SK-N-SH treated with all-trans-retinoic acid at 6 μM for 48 hours (cell line): Measurements from ENCODE around the gene CAMTA2.

Experiments
- ATAC-seq: fragments of 200-7000 bp; cut with Tn5 transposase; 3 replicates; pipeline ENCODE4 v1.9.1; 2020; ENCODE audit warnings: mild to moderate bottlenecking, moderate library complexity
- ARNTL ChIP-seq: fragments of 450-650 bp; formaldehyde crosslinking; IDR thresholded peaks from 2 replicates; pipeline ENCODE4 v1.5.0; 2020; ENCODE audit warnings: low read depth, mild to moderate bottlenecking, moderate library complexity, borderline replicate concordance
- BACH2 ChIP-seq: fragments of 250-450 bp; sonication (Bioruptor Pico); IDR thresholded peaks from 2 replicates; pipeline ENCODE4 v1.9.0; 2021; ENCODE audit warnings: mild to moderate bottlenecking, borderline replicate concordance
- CREB5 ChIP-seq: fragments of 250-450 bp; sonication (Bioruptor Pico); IDR thresholded peaks from 2 replicates; pipeline ENCODE4 v1.5.1; 2020; ENCODE audit warnings: low read depth, mild to moderate bottlenecking, moderate library complexity
- CSDC2 ChIP-seq: fragments of 250-450 bp; sonication (Bioruptor Pico); IDR thresholded peaks from 2 replicates; pipeline ENCODE4 v1.5.0; 2020; ENCODE audit warnings: mild to moderate bottlenecking, moderate library complexity
- ESRRG ChIP-seq: fragments of 250-450 bp; sonication (Bioruptor Pico); IDR thresholded peaks from 2 replicates; pipeline ENCODE4 v1.6.1; 2021; ENCODE audit warnings: mild to moderate bottlenecking
- GLIS3 ChIP-seq: fragments of 250-450 bp; sonication (Bioruptor Pico); IDR thresholded peaks from 2 replicates; pipeline ENCODE4 v1.5.0; 2020; ENCODE audit warnings: mild to moderate bottlenecking, moderate library complexity
- ISL1 ChIP-seq: fragments of 250-450 bp; sonication (Bioruptor Pico); IDR thresholded peaks from 2 replicates; pipeline ENCODE4 v2.1.2; 2022; ENCODE audit warnings: mild to moderate bottlenecking, moderate library complexity
- PPARA ChIP-seq: fragments of 250-450 bp; sonication (Bioruptor Pico); IDR thresholded peaks from 2 replicates; pipeline ENCODE4 v1.5.0; 2020; ENCODE audit warnings: mild to moderate bottlenecking, borderline replicate concordance
- RARB ChIP-seq: fragments of 250-450 bp; sonication (Bioruptor Pico); IDR thresholded peaks from 2 replicates; pipeline ENCODE4 v1.8.0; 2021; ENCODE audit warnings: mild to moderate bottlenecking, moderate library complexity
- SNAI2 ChIP-seq: fragments of 250-450 bp; sonication (Bioruptor Pico); IDR thresholded peaks from 2 replicates; pipeline ENCODE4 v1.5.0; 2020; ENCODE audit warnings: mild to moderate bottlenecking, moderate library complexity
- TCF4 ChIP-seq: fragments of 250-450 bp; sonication (Bioruptor Pico); IDR thresholded peaks from 2 replicates; pipeline ENCODE4 v1.8.0; 2021; ENCODE audit warnings: mild to moderate bottlenecking, moderate library complexity, borderline replicate concordance
- TOX ChIP-seq: fragments of 250-450 bp; sonication (Bioruptor Pico); IDR thresholded peaks from 2 replicates; pipeline ENCODE4 v1.8.0; 2021; ENCODE audit warnings: mild to moderate bottlenecking, moderate library complexity, borderline replicate concordance
- ZC3H10 ChIP-seq: fragments of 250-450 bp; sonication (Bioruptor Pico); IDR thresholded peaks from 2 replicates; pipeline ENCODE4 v1.5.1; 2021; ENCODE audit warnings: mild to moderate bottlenecking, moderate library complexity
- ZFP3 ChIP-seq: fragments of 250-450 bp; sonication (Bioruptor Pico); IDR thresholded peaks from 2 replicates; pipeline ENCODE4 v1.5.0; 2020; ENCODE audit warnings: mild to moderate bottlenecking, moderate library complexity
- ZFP30 ChIP-seq: fragments of 450-650 bp; formaldehyde crosslinking; IDR thresholded peaks from 2 replicates; pipeline ENCODE4 v1.5.0; 2022; ENCODE audit warnings: mild to moderate bottlenecking, moderate library complexity
- ZNF565 ChIP-seq: fragments of 450-650 bp; formaldehyde crosslinking; conservative IDR thresholded peaks from 2 replicates; pipeline ENCODE4 v1.5.0; 2020; ENCODE audit warnings: low read depth, mild to moderate bottlenecking, moderate library complexity
- ZNF70 ChIP-seq: fragments of 450-650 bp; formaldehyde crosslinking; IDR thresholded peaks from 2 replicates; pipeline ENCODE4 v1.5.0; 2020; ENCODE audit warnings: mild to moderate bottlenecking, moderate library complexity
- ZNF8 ChIP-seq: fragments of 450-650 bp; formaldehyde crosslinking; IDR thresholded peaks from 2 replicates; pipeline ENCODE4 v1.5.0; 2020; ENCODE audit warnings: mild to moderate bottlenecking, moderate library complexity
- TF ChIP-seq, protein P1 (sequence below): fragments of 250-450 bp; sonication (Bioruptor Pico); IDR thresholded peaks from 2 replicates; pipeline ENCODE4 v1.5.1; 2021; ENCODE audit warnings: mild to moderate bottlenecking, moderate library complexity
- TF ChIP-seq, protein P2 (sequence below): fragments of 250-450 bp; sonication (Bioruptor Pico); IDR thresholded peaks from 2 replicates; pipeline ENCODE4 v1.8.0; 2020; ENCODE audit warnings: mild to moderate bottlenecking, moderate library complexity, borderline replicate concordance
- TF ChIP-seq, protein P3 (sequence below): fragments of 250-450 bp; sonication (Bioruptor Pico); IDR thresholded peaks from 2 replicates; pipeline ENCODE4 v1.8.0; 2021; ENCODE audit warnings: low read depth, mild to moderate bottlenecking, moderate library complexity, borderline replicate concordance

CAMTA2 gene

GRCh38 chr17:4932756-4933155 is 54.7 kb downstream of the CAMTA2 start:
- no peak for ATAC-seq
- TF ChIP-seq RARB (no peak), ZNF70 (CRISPR knock-in tag) (no peak), CSDC2 (CRISPR knock-in tag) (no peak), CREB5 (no peak), BACH2 (CRISPR knock-in tag) (no peak)
- TF ChIP-seq, protein P1, sequence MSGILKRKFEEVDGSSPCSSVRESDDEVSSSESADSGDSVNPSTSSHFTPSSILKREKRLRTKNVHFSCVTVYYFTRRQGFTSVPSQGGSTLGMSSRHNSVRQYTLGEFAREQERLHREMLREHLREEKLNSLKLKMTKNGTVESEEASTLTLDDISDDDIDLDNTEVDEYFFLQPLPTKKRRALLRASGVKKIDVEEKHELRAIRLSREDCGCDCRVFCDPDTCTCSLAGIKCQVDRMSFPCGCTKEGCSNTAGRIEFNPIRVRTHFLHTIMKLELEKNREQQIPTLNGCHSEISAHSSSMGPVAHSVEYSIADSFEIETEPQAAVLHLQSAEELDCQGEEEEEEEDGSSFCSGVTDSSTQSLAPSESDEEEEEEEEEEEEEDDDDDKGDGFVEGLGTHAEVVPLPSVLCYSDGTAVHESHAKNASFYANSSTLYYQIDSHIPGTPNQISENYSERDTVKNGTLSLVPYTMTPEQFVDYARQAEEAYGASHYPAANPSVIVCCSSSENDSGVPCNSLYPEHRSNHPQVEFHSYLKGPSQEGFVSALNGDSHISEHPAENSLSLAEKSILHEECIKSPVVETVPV = no peak

- no peak for ATAC-seq
- TF ChIP-seq ARNTL (CRISPR knock-in tag) (no peak), ZC3H10 (CRISPR knock-in tag) (no peak), ISL1 (CRISPR knock-in tag) (no peak), CREB5 (no peak), TOX (CRISPR knock-in tag) (no peak), ESRRG (CRISPR knock-in tag) (no peak), SNAI2 (CRISPR knock-in tag) (no peak), TCF4 (CRISPR knock-in tag) (no peak), ZFP3 (CRISPR knock-in tag) (no peak), BACH2 (CRISPR knock-in tag) (no peak), ZNF70 (CRISPR knock-in tag) (no peak)
- TF ChIP-seq, protein P1 = no peak
- TF ChIP-seq, protein P2, sequence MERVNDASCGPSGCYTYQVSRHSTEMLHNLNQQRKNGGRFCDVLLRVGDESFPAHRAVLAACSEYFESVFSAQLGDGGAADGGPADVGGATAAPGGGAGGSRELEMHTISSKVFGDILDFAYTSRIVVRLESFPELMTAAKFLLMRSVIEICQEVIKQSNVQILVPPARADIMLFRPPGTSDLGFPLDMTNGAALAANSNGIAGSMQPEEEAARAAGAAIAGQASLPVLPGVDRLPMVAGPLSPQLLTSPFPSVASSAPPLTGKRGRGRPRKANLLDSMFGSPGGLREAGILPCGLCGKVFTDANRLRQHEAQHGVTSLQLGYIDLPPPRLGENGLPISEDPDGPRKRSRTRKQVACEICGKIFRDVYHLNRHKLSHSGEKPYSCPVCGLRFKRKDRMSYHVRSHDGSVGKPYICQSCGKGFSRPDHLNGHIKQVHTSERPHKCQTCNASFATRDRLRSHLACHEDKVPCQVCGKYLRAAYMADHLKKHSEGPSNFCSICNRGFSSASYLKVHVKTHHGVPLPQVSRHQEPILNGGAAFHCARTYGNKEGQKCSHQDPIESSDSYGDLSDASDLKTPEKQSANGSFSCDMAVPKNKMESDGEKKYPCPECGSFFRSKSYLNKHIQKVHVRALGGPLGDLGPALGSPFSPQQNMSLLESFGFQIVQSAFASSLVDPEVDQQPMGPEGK (CRISPR knock-in tag) = no peak
- TF ChIP-seq, protein P3, sequence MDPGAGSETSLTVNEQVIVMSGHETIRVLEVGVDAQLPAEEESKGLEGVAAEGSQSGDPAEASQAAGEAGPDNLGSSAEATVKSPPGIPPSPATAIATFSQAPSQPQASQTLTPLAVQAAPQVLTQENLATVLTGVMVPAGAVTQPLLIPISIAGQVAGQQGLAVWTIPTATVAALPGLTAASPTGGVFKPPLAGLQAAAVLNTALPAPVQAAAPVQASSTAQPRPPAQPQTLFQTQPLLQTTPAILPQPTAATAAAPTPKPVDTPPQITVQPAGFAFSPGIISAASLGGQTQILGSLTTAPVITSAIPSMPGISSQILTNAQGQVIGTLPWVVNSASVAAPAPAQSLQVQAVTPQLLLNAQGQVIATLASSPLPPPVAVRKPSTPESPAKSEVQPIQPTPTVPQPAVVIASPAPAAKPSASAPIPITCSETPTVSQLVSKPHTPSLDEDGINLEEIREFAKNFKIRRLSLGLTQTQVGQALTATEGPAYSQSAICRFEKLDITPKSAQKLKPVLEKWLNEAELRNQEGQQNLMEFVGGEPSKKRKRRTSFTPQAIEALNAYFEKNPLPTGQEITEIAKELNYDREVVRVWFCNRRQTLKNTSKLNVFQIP (CRISPR knock-in tag) = no peak
These were observed 55.5 kb downstream of the CAMTA2 start, which contains the start of gene GP1BA for GRCh38 chr17:4931963-4932362. TSS of gene GP1BA (plus strand) at chr17:4932277. CDS start at chr17:4932605, 328 bp downstream.

DNA sequence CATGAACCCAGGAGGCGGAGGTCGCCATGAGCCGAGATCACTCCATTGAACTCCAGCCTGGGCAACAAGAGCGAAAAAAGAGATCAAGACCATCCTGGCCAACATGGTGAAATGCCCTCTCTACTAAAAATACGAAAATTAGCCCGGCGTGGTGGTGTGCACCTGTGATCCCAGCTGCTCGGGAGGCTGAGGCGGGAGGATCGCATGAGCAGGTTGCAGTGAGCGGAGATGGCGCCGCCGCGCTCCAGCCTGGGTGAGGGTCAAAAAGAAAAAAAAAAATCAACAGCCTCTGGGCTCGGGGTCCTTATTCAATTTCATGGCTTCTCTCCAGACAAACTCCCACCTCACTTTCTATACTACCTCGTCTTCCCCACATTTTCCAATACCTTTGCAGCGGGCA is 58.6 kb downstream of the CAMTA2 start:
- ATAC-seq = no peak
- TF ChIP-seq PPARA (CRISPR knock-in tag) (no peak), ISL1 (CRISPR knock-in tag) (no peak), ZNF565 (CRISPR knock-in tag) (no peak), GLIS3 (CRISPR knock-in tag) (no peak), CREB5 (no peak), BACH2 (CRISPR knock-in tag) (no peak), ZFP3 (CRISPR knock-in tag) (no peak), RARB (no peak), ZFP30 (no peak), ZNF8 (CRISPR knock-in tag) (no peak), ARNTL (CRISPR knock-in tag) (no peak)
- TF ChIP-seq, protein P3 (CRISPR knock-in tag) = no peak
- TF ChIP-seq, protein P1 = no peak
- TF ChIP-seq, protein P2 (CRISPR knock-in tag) = no peak
